Activated naive CD4-positive, alpha-beta T cell treated with anti-CD3 and anti-CD28 coated beads, Interleukin-2, amount 50 U/mL, for 24 hours (primary cell): ENCODE results near the gene NEO1.

Experiments
- H3K27ac Mint-ChIP-seq: one replicate; pipeline ENCODE4 v1.8.0; 2021; ENCODE audit warnings: mild to moderate bottlenecking, mixed read lengths
- H3K27me3 Mint-ChIP-seq: one replicate; pipeline ENCODE4 v1.8.0; 2021; ENCODE audit warnings: mixed read lengths
- H3K36me3 Mint-ChIP-seq: one replicate; pipeline ENCODE4 v1.8.0; 2021; ENCODE audit warnings: mixed read lengths
- H3K4me1 Mint-ChIP-seq: one replicate; pipeline ENCODE4 v1.8.0; 2021; ENCODE audit warnings: mixed read lengths
- H3K4me3 Mint-ChIP-seq: one replicate; pipeline ENCODE4 v1.8.0; 2021; ENCODE audit warnings: mild to moderate bottlenecking, mixed read lengths
- H3K9me3 Mint-ChIP-seq: one replicate; pipeline ENCODE4 v1.8.0; 2021; ENCODE audit warnings: mixed read lengths

Gene NEO1

GRCh38 chr15:73264881-73265280 lies 212.6 kb downstream of the NEO1 start:
- H3K4me3 Mint-ChIP-seq = no peak overlapping the region
- H3K9me3 Mint-ChIP-seq = no peaks in the 10 kb centered on the region
- H3K4me1 Mint-ChIP-seq = no peaks in the 10 kb centered on the region
- no peaks in the 10 kb centered on the region for H3K27me3 Mint-ChIP-seq
- no peak overlapping the region for H3K27ac Mint-ChIP-seq
- H3K36me3 Mint-ChIP-seq = peaks cover 12% of the 10 kb centered on the region

- Mint-ChIP-seq H3K27me3 (no peaks in the 10 kb centered on the region), H3K36me3 (peaks cover 10% of the 10 kb centered on the region), H3K9me3 (no peaks in the 10 kb centered on the region), H3K4me1 (no peaks in the 10 kb centered on the region), H3K27ac (no peak overlapping the region), H3K4me3 (no peak overlapping the region)
Measured at GRCh38 chr15:73265536-73266153, 213.4 kb downstream of the NEO1 start.

GRCh38 chr15:73268457-73268856 lies 216.2 kb downstream of the NEO1 start:
- H3K36me3 Mint-ChIP-seq = peaks cover 5% of the 10 kb centered on the region
- peaks cover 3% of the 10 kb centered on the region for H3K4me1 Mint-ChIP-seq
- H3K27ac Mint-ChIP-seq = no peak overlapping the region
- H3K27me3 Mint-ChIP-seq = no peaks in the 10 kb centered on the region
- no peaks in the 10 kb centered on the region for H3K9me3 Mint-ChIP-seq
- no peak overlapping the region for H3K4me3 Mint-ChIP-seq

- no peaks in the 10 kb centered on the region for H3K27me3 Mint-ChIP-seq
- no peak overlapping the region for H3K4me3 Mint-ChIP-seq
- no peaks in the 10 kb centered on the region for H3K9me3 Mint-ChIP-seq
- H3K27ac Mint-ChIP-seq = no peak overlapping the region
- peaks cover 3% of the 10 kb centered on the region for H3K4me1 Mint-ChIP-seq
- peaks cover 5% of the 10 kb centered on the region for H3K36me3 Mint-ChIP-seq
Measured at GRCh38 chr15:73270366-73271097, 218.3 kb downstream of the NEO1 start.

- Mint-ChIP-seq H3K36me3 (peaks cover 3% of the 10 kb centered on the region), H3K4me1 (peaks cover 3% of the 10 kb centered on the region)
Measured at GRCh38 chr15:73273181-73274002, 221.1 kb downstream of the NEO1 start.

GRCh38 chr15:73275862-73276261 lies 223.6 kb downstream of the NEO1 start:
- no peaks in the 10 kb centered on the region for H3K9me3 Mint-ChIP-seq
- H3K4me1 Mint-ChIP-seq = peaks cover 3% of the 10 kb centered on the region
- no peak overlapping the region for H3K27ac Mint-ChIP-seq
- H3K4me3 Mint-ChIP-seq = no peak overlapping the region
- no peaks in the 10 kb centered on the region for H3K27me3 Mint-ChIP-seq
- H3K36me3 Mint-ChIP-seq = no peaks in the 10 kb centered on the region

More at GRCh38 chr15:73273181-73274002, 221.1 kb downstream of the NEO1 start:
- Mint-ChIP-seq H3K27me3 (no peaks in the 10 kb centered on the region), H3K27ac (no peak overlapping the region), H3K9me3 (no peaks in the 10 kb centered on the region), H3K4me3 (no peak overlapping the region)

- Mint-ChIP-seq H3K27ac (no peak overlapping the region), H3K4me1 (no peaks in the 10 kb centered on the region), H3K27me3 (no peaks in the 10 kb centered on the region), H3K4me3 (no peak overlapping the region), H3K36me3 (peaks cover 13% of the 10 kb centered on the region), H3K9me3 (no peaks in the 10 kb centered on the region)
Measured at GRCh38 chr15:73282567-73283365, 230.5 kb downstream of the NEO1 start.

GRCh38 chr15:73283366-73283962 lies 231.2 kb downstream of the NEO1 start:
- no peak overlapping the region for H3K4me3 Mint-ChIP-seq
- no peaks in the 10 kb centered on the region for H3K27me3 Mint-ChIP-seq
- no peaks in the 10 kb centered on the region for H3K9me3 Mint-ChIP-seq
- no peaks in the 10 kb centered on the region for H3K4me1 Mint-ChIP-seq
- peaks cover 13% of the 10 kb centered on the region for H3K36me3 Mint-ChIP-seq
- H3K27ac Mint-ChIP-seq = no peak overlapping the region

GRCh38 chr15:73284090-73284716 lies 231.9 kb downstream of the NEO1 start:
- Mint-ChIP-seq H3K4me1 (no peaks in the 10 kb centered on the region), H3K27ac (no peak overlapping the region)

GRCh38 chr15:73286311-73286710 lies 234.0 kb downstream of the NEO1 start:
- Mint-ChIP-seq H3K27me3 (no peaks in the 10 kb centered on the region), H3K36me3 (peaks cover 18% of the 10 kb centered on the region), H3K4me1 (no peaks in the 10 kb centered on the region), H3K27ac (no peak overlapping the region), H3K4me3 (no peak overlapping the region), H3K9me3 (no peaks in the 10 kb centered on the region)

More at GRCh38 chr15:73284090-73284716, 231.9 kb downstream of the NEO1 start:
- H3K9me3 Mint-ChIP-seq = no peaks in the 10 kb centered on the region
- no peak overlapping the region for H3K4me3 Mint-ChIP-seq
- peaks cover 15% of the 10 kb centered on the region for H3K36me3 Mint-ChIP-seq
- H3K27me3 Mint-ChIP-seq = no peaks in the 10 kb centered on the region

- Mint-ChIP-seq H3K4me3 (no peak overlapping the region), H3K4me1 (no peaks in the 10 kb centered on the region), H3K9me3 (no peaks in the 10 kb centered on the region), H3K36me3 (peaks cover 21% of the 10 kb centered on the region), H3K27ac (no peak overlapping the region), H3K27me3 (no peaks in the 10 kb centered on the region)
Measured at GRCh38 chr15:73287019-73287418, 234.8 kb downstream of the NEO1 start.

- Mint-ChIP-seq H3K27me3 (no peaks in the 10 kb centered on the region), H3K4me1 (no peaks in the 10 kb centered on the region), H3K27ac (no peak overlapping the region), H3K9me3 (no peaks in the 10 kb centered on the region), H3K4me3 (no peak overlapping the region), H3K36me3 (peaks cover 15% of the 10 kb centered on the region)
Measured at GRCh38 chr15:73291441-73291840, 239.2 kb downstream of the NEO1 start.

GRCh38 chr15:73293773-73294172 lies 241.5 kb downstream of the NEO1 start:
- Mint-ChIP-seq H3K4me3 (no peak overlapping the region), H3K27me3 (no peaks in the 10 kb centered on the region), H3K27ac (no peak overlapping the region), H3K9me3 (no peaks in the 10 kb centered on the region), H3K4me1 (no peaks in the 10 kb centered on the region), H3K36me3 (peaks cover 10% of the 10 kb centered on the region)

- no peak overlapping the region for H3K4me3 Mint-ChIP-seq
- H3K4me1 Mint-ChIP-seq = no peaks in the 10 kb centered on the region
- H3K27me3 Mint-ChIP-seq = no peaks in the 10 kb centered on the region
- peaks cover 10% of the 10 kb centered on the region for H3K36me3 Mint-ChIP-seq
- no peaks in the 10 kb centered on the region for H3K9me3 Mint-ChIP-seq
- H3K27ac Mint-ChIP-seq = no peak overlapping the region
Measured at GRCh38 chr15:73295630-73296286, 243.5 kb downstream of the NEO1 start.
